KG1 (cell line): ENCODE results near the gene MAGI1.
A peak's percentile ranks its signal among the peaks of the same experiment; 100 is the strongest.

Experiments used
- DNase-seq: peaks from one replicate; lab custom pipeline; 2025; lab: John Stamatoyannopoulos, UW

MAGI1 gene

GRCh38 chr3:65795166-65795565 lies 243.6 kb downstream of the MAGI1 start:
- DNase-seq = no peak

GRCh38 chr3:65793495-65794200 lies 245.1 kb downstream of the MAGI1 start:
- no peak for DNase-seq

- no peak for DNase-seq
Measured at GRCh38 chr3:65788461-65788860, 250.3 kb downstream of the MAGI1 start.

GRCh38 chr3:65787827-65788226 lies 250.9 kb downstream of the MAGI1 start:
- DNase-seq = no peak

DNA sequence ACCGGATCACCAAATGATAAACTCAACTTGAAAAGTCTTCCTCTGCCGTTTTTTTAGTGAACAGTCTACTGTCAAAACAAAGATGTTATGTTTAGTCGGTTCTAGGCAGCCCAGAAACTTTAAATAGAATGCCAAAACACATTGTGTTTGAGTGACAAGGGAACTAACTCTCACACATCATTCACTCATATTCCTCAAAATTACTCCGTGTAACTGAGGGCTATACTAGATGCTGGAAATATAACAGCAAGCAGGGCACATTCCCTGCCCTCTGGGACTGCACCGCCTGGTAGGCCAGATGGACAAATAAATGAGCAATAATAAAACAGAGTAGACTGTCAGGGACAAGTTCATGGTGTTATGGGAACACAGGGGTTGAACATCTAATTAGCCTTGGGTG lies 251.4 kb downstream of the MAGI1 start:
- no peak for DNase-seq

DNA sequence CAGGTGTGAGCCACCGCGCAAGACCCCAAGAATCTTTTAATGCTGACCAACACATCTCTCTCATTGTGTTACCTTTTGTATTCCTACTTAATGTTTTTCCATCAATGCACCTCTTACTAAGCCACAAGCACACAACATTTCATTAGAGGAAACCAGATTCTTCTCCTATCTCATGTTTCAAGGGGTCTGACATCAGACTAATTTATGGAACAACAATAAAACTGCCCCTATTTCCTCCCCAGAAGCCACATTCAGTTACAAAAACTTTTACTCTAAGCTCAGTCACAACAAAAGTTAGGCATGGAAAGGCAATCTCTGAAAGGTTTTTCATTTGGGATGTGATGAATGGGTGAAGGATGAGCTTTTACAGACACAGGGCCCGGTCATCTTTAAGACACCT lies 251.8 kb downstream of the MAGI1 start:
- no peak for DNase-seq

DNA sequence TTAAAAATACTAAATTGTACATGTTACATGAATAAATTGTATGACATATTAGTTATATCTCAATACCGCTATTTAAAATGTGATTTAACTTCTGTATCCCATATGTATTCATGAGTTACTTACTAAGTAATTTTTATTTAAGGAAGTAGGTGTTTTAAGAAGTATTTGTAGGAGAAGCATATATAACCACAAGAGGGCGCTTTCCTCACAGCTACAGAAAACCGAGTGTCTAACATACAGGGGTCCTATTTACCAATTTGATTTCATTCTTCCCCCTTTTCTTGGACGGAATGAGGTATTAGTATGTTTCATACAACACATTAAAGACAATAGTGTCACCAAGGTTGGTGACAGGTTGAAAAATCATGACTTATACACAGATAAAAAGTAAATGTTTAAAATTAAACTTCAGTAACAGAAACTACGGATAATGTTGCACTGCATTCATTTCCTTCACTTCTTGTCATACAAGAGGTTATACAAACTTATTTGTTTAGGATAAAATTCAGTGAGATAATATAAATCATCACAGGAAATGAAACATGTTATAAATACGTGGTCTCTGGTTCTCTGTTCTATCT lies 253.6 kb downstream of the MAGI1 start:
- peak; percentile 35 for DNase-seq

GRCh38 chr3:65783117-65783516 lies 255.6 kb downstream of the MAGI1 start:
- DNase-seq = no peak

DNA sequence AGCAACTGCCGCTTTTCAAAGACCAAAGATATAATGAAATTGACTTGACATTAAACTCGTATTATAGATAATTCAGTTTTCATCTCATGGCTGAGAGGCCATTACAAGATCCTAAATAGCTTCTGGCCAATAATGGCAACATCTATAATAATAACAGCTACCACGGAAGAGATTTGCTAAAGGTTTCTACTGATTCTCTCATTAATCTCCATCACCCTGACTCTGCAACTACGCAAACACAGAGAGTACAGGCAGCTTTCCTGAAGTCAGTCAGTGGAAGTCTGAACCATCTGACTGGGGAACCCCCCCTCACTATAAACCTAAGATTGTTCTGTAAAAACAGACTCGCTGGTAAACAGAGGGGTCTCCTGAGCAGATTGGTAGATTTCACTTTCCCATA lies 257.1 kb downstream of the MAGI1 start:
- no peak for DNase-seq

- DNase-seq = no peak
Measured at GRCh38 chr3:65779390-65779789, 259.3 kb downstream of the MAGI1 start.

GRCh38 chr3:65778968-65779367 lies 259.8 kb downstream of the MAGI1 start:
- no peak for DNase-seq

DNA sequence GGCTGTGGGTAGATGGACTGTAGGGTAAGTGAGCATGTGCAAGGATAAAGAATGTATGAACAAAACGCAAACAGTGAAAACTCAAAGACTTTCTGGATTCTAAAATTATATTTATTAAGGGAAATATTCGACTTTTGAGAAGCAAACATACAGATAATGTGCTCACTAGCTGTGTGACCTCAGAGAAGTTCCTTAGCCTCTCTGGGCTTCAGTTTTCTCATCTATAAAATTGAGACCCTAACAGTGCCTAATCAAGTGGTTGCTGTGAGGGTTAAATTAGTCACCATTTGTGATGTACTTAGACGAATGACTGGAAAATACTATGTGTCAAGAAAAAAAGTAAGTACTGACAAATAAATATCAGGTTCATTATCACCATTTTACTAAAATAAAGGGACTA lies 261.7 kb downstream of the MAGI1 start:
- DNase-seq = no peak

DNA sequence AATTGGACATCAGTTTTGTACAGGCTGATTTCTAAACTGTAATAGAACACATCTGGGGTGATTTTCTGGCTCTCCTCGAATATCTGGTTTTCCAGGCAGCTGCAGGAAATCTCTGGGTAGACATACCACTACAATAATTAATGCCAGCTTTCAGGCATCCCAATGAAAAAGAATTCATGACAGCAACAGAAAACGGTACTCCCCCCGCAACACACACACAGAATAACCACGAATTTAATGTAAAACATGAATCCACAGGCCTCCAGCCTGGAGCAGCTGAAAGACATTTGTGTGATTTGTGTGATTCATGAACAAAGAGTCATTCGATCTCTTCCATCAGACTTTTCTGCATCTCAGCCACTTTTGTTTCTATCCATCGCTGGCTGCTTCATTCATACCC lies 262.2 kb downstream of the MAGI1 start:
- DNase-seq = no peak

GRCh38 chr3:65776081-65776480 lies 262.6 kb downstream of the MAGI1 start:
- DNase-seq = no peak

- DNase-seq = no peak
Measured at GRCh38 chr3:65772758-65773157, 266.0 kb downstream of the MAGI1 start.

- no peak for DNase-seq
Measured at GRCh38 chr3:65767551-65767950, 271.2 kb downstream of the MAGI1 start.

GRCh38 chr3:65762235-65762580 lies 276.5 kb downstream of the MAGI1 start:
- DNase-seq = no peak

- no peak for DNase-seq
Measured at GRCh38 chr3:65761446-65762234, 277.1 kb downstream of the MAGI1 start.

GRCh38 chr3:65758876-65759598 lies 279.7 kb downstream of the MAGI1 start:
- DNase-seq = no peak

DNA sequence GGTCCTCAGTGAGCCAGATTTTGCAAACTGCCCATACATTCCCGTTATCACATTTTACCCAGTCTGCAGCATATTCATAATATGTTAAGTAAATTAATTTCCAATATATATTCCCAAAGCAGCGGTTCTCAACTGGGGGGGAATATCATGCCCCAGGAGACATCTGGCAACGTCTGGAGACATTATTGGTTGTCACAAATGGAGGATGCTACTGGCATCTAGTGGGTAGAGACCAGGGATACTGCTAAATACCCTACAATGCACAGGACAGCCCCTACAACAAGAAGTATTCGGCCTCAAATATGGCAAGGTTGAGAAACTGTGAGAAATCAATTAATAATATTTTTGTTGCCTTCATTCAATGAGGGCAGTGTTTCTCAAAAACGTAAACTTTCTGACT lies 280.3 kb downstream of the MAGI1 start:
- no peak for DNase-seq

- DNase-seq = no peak
Measured at GRCh38 chr3:65752636-65753035, 286.1 kb downstream of the MAGI1 start.

- peak; percentile 3 for DNase-seq
Measured at GRCh38 chr3:65751123-65751700, 287.5 kb downstream of the MAGI1 start.
